Left hindlimb (tissue), 1 donor: Measurements from ENCODE around the gene SLC5A1.

Experiments used
- DNase-seq: peaks from one replicate; pipeline ENCODE4 v3.0.0-alpha.2; 2018

The SLC5A1 gene

DNA sequence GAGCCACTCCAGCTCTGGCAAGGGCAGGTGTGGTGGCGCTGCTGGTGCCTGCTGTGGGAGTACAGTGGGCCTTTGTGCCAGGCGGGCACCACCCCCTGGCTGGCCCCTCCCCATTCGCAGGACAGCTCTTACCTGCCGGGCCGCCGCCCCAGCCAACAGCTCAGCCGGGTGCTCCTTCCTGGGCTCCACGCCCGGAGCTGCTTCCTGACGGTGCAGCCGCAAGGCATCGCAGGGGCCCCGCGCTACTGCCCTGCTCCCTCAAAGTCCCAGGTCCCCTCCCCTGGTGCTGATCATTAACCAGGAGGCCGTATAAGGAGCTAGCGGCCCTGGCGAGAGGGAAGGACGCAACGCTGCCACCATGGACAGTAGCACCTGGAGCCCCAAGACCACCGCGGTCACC lies at the start of gene SLC5A1:
TSS of gene SLC5A1 (plus strand) at position 338 of the 400 bp plus-strand sequence. CDS start at position 359, 21 bp downstream.
- no peak for DNase-seq

- DNase-seq = no peak
These were observed 48.0 kb upstream of the SLC5A1 start for GRCh38 chr22:31995046-31995445.

- DNase-seq = no peak
These were observed 47.3 kb upstream of the SLC5A1 start for GRCh38 chr22:31995807-31996206.

DNA sequence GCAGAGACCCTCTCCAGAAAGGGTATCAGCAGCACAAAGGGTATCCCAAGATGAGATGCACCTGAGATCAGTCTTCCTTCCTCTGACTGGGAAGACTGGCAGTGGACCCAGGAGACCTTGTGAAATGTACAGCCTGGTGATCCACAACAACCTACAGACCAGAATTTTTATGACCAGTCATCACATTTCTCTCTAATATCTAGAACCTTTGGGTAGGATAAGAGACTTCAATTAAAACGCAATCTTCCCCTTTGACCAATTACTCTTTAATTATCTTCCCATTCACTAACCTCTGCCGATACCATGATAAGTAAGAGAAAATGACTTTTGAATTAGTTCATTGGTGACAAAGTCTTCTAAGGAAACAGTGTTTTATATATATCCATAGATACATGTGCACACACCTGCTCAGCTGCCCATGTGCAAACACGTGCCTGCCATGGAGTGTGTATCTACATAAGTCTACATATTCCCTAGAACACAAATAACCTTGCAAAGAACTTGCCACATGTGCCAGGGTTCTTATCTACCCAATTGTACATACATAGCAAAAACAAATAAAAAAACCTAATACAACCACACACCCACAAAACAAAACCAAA lies 44.2 kb upstream of the SLC5A1 start:
- no peak for DNase-seq

DNA sequence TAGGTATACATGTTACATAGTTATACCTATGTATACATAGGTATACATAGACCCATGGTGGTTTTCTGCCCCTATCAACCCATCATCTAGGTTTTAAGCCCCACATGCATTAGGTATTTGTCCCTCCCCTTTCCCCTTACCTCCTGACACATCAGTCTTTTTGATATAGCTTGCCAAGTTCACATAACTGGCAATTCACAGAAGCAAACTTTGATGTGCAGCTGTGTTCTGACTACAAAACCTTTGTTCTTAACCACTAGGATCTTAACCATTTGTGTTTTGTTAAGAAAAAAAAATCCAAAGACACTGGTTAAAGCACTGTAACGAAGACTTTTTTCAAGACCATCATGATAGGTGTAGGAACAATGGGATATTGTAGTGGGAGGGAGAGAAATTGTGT lies 42.9 kb upstream of the SLC5A1 start:
- DNase-seq = no peak

DNA sequence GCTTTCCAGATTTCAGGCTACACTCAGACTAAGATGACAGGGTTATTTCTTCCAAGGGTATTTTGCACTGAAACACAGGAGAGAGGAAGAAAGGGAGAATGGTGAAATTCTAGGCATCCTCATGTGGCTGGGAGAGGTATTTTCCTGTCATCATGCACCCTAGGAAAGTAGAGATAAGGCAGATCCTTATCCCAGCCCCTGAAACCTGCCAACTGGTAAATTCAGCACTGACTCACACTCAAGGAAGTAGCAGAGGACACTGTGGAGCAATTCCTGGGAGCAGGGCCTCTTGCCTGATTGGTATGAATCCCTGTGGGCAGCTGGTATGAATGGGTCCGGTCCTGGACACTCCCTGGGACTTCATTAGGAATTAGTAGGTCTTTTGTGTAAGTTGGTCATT lies 37.6 kb upstream of the SLC5A1 start:
- DNase-seq = no peak

DNA sequence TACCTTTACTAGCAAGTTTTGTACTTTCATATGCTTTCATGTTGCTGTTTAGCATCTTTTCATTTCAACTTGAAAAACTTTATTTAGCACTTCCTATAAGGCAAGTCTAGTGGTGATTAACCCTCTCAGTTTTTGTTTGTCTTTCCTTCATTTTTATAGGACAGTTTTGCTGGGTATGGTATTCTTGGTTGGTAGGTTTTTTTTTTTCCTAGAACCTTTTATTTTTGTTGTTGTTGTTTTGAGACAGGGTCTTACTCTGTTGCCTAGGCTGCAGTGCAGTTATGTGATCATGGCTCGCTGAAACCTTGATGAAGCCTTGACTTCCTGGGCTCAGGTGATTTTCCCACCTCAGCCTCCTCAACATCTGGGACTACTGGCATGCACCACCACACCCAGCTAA lies 29.9 kb upstream of the SLC5A1 start:
- no peak for DNase-seq

DNA sequence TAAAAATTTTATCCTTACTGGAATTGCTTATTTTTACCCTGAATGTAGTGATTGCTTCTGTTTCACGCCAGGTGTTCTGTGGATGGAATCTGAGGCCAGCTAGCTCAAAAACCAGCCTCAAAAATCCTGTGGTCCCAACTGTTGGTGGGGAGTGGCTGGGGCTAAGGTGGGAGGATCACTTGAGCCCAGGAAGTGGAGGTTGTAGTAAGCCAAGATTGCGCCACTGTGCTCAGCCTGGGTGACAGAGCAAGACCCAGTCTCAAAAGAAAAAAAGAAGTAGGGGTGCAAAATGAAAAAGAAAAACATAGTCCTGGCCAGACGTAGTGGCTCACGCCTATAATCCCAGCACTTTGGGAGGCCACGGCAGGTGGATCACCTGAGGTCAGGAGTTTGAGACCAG lies 27.0 kb upstream of the SLC5A1 start:
- no peak for DNase-seq

DNA sequence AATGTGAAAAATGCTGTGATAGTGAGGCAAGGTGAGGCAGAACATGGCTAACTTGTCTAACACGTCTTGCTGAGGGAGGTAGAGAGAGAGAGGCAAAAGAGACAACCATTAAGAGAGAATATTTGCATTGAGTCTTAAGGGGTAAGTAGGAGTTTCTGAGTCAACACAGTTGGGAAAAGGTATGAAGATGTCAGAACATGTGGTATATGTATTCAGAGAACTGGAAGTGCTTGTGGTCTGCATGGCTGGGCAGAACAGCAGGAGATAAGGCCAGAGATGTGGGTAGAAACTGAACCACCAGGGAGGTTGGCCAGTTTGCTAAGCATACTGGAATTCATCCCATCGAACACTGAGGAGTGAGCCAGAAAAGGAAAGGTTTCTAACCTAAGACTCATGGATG lies 25.0 kb upstream of the SLC5A1 start:
- DNase-seq = no peak

- no peak for DNase-seq
These were observed 22.9 kb upstream of the SLC5A1 start for GRCh38 chr22:32020117-32020516.

GRCh38 chr22:32021716-32022115 lies 21.3 kb upstream of the SLC5A1 start:
- no peak for DNase-seq

DNA sequence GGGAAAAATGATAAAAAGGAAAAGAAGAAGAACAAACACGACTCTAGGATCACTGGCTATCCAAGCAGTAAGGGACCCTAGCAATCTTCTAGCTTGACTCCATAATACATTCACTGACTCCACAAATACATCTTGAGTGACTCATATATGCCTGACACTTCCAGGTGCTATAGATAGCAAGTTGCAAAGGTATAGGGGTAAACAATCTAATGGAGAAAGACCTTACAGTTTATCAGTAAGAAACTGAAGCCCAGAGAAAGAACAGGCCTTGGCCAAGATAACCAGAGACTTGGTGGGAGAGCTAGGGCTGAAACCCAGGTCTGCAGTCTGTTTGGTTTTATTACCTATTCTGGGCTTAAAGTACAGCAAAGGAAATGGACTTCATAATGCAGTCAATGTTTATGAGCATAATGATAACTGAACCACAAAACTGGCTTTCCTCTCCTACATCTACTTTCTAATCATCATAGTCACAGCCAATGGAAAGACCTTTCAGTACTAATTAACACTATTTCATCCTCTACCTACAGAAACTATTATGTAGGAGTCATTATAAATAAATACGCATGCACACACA lies 19.7 kb upstream of the SLC5A1 start:
- no peak for DNase-seq

GRCh38 chr22:32024796-32025195 lies 18.3 kb upstream of the SLC5A1 start:
- DNase-seq = no peak

GRCh38 chr22:32030518-32031247 lies 12.4 kb upstream of the SLC5A1 start:
- no peak for DNase-seq

DNA sequence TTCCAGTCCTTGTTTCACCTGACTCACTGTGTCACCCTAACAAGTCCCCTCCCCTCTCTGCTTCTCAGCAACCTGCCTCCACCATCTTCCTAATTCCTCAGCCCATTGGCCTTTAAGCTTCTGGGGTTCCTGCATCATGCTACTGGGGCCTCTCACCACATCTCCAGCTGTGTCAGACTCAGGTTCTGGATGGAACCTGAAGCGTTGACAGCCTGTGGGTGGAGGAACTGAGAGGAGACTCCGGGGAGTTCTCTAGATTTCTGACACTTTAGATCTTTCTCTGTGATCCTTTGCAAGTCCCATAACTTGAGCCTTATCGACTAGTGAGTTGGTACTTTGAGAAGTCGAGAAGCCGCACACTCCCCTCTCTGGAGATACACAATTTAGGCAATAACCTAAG lies 11.6 kb upstream of the SLC5A1 start:
- no peak for DNase-seq

DNA sequence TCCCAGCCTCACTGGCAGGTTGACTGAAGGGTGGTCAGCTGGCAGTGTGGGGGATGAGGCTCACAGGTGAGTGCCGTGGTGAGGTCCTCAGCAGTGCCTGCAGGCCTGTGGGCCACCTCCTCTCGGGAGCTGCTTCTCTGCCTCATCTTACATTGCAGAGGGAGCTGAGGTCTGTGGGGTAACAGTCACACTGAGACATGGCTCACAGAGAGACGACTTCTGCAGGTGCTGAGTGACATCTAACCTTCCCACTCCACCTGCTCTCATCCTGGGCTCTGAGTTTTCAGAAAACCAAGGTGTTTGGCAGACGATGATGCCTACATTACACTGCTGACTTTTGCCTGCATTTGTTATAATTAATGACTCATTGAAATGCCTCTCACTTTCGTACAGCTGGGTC lies 8.8 kb upstream of the SLC5A1 start:
- no peak for DNase-seq

GRCh38 chr22:32037236-32037635 lies 5.8 kb upstream of the SLC5A1 start:
- no peak for DNase-seq

- DNase-seq = no peak
These were observed 2.6 kb upstream of the SLC5A1 start for GRCh38 chr22:32040324-32040904.

GRCh38 chr22:32043391-32043790 lies 330 bp downstream of the SLC5A1 start:
- no peak for DNase-seq

DNA sequence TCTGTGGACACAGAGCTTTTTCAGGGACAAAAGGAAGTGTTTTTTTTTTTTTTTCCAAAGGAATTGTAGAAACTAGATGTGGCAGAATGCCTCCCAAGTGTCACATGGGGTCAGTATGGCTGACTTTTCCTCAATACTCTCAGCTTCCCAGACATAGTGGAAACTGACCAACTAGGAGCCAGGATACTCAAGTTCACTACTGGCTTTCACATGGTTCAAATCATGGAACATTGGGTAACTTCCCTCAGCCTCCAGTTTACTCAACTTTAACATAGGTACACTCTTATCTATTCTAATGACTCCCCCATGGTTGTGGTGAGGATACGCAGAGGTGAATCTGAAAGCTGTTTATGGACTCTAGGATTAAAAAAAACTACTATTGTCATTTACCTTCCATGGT lies 1.4 kb downstream of the SLC5A1 start:
- no peak for DNase-seq

DNA sequence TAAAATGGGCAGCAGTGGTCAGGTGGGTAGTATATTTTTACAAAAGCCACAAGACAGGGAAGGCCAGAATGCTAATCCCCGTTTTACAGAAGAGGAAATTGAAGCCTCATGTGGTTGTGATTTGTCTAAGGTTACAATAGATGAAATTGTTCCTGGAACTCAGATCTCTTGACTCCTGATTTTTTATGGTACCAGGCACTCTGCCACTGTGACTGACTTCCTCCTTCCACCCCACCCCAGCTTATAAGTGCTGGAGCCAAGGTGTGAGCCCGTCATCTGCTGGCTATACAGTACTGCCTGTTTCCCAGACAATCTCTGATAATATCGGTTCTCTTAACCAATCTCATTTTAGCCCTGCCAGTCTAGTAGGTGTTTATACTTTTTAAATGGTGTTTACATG lies 1.9 kb downstream of the SLC5A1 start:
- DNase-seq = peak; percentile 46

DNA sequence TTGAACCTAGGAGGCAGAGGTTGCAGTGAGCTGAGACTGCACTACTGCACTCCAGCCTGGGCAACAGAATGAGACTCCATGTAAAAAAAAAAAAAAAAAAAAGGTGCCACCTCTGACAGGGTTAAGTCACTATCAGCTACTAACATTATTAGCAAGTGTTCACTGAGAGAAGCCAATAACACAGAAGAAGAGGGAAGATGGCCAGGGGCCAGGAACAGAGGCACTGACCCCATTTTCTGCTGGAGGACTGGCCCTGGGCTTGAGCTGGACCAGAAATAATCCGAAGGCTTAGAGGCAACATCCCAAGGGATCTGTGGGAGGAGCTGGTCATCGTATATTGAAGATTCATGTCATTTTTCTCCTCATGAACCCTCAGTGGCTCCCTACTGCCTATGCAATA lies 5.0 kb downstream of the SLC5A1 start:
- DNase-seq = no peak

- peak; percentile 66 for DNase-seq
These were observed 7.8 kb downstream of the SLC5A1 start for GRCh38 chr22:32050678-32051515.
